Muscle layer of duodenum (tissue), 2 donors: ENCODE measurements around the gene SUPT20H.

Experiments
- H3K27ac ChIP-seq: one replicate; pipeline ENCODE4 v1.7.0; 2013; ENCODE audit warnings: mild to moderate bottlenecking, low read length
- H3K27me3 ChIP-seq: one replicate; pipeline ENCODE4 v1.7.0; 2013; ENCODE audit warnings: low read depth, mild to moderate bottlenecking, control low read depth, low read length
- H3K36me3 ChIP-seq, 2 donors: one replicate each; pipeline ENCODE4 v1.7.0; 2013; ENCODE audit warnings: low read length in 2 of 2, control low read depth in 1 of 2, mild to moderate bottlenecking in 1 of 2; ENCODE audit not compliant: insufficient read depth in 2 of 2, control insufficient read depth in 1 of 2
- H3K4me1 ChIP-seq, 2 donors: one replicate each; pipeline ENCODE4 v1.7.0; 2013; ENCODE audit warnings: low read length in 2 of 2, mild to moderate bottlenecking in 2 of 2, control low read depth in 1 of 2, moderate library complexity in 1 of 2; ENCODE audit not compliant: insufficient read depth in 2 of 2, control insufficient read depth in 1 of 2
- H3K4me3 ChIP-seq, 2 donors: one replicate each; pipeline ENCODE4 v1.7.0; 2013; ENCODE audit warnings: low read length in 2 of 2, low read depth in 1 of 2, mild to moderate bottlenecking in 1 of 2
- H3K9me3 ChIP-seq, 2 donors: one replicate each; pipeline ENCODE4 v1.7.0; 2013; ENCODE audit warnings: low read length in 2 of 2, control low read depth in 1 of 2, mild to moderate bottlenecking in 1 of 2; ENCODE audit not compliant: control insufficient read depth in 1 of 2
- donor health status: healthy.

Gene SUPT20H

GRCh38 chr13:36966404-36966803 is 93.1 kb downstream of the SUPT20H start:
- peaks cover 17 to 33% of the 10 kb centered on the region in 2 donors for H3K36me3 ChIP-seq
- H3K9me3 ChIP-seq, result no peaks in the 10 kb centered on the region
- H3K27ac ChIP-seq, result no peak overlapping the region
- no peaks in the 10 kb centered on the region for H3K4me1 ChIP-seq
- no peak overlapping the region for H3K4me3 ChIP-seq
- H3K27me3 ChIP-seq, result no peaks in the 10 kb centered on the region

DNA sequence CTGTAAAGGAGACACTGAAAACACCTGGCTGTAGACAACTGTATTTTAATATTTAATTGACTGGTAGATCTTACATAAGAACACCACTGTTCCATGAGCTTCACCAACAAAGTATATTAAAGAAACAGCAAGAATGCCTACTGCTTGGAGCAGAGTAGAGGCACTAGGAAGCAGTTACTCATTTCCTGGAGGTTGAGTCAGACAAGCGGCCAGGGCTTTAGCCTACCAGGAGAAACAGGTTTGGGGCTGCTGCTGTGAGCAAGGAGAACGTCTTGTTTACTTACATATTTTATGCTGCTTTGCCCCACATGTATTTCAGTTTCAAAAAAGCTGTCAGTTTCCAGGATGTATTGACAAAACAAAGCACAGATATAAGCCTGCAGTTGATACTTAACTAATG is 93.7 kb downstream of the SUPT20H start:
- H3K27me3 ChIP-seq, result no peaks in the 10 kb centered on the region
- H3K36me3 ChIP-seq, result peaks cover 17 to 31% of the 10 kb centered on the region in 2 donors
- H3K27ac ChIP-seq, result no peak overlapping the region
- H3K9me3 ChIP-seq, result no peaks in the 10 kb centered on the region
- H3K4me3 ChIP-seq, result no peak overlapping the region
- no peaks in the 10 kb centered on the region for H3K4me1 ChIP-seq

DNA sequence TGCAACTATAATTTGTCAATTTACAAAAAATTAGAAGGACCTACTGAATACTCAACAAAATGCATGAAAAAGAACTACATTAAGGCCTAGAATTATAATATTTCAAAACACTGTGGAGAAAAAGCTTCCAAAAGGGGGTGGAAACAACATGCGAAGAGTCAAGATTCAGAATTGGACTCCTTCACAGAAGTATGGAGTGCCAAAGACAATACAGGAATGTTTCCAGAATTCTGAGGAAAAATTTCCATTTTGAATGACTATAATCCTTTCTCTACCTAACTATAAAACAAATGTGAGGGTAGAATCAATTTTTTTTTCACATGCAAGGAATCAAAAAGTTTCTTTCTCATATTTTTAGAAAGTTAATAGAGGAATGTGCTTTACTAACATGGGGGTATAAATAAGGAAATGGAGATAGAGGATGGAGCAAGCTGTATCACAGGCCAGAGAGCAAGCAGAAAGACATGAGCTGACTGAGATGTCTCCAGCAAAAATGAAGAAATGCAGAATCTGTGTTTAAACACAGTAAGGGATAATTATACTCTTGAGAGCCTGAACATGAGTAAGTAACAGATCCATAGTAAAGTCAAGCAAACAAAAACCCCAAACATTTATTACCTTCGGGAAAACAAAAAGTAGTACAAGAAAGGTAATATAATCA is 99.9 kb downstream of the SUPT20H start:
- Histone ChIP-seq H3K4me1 (no peaks in the 10 kb centered on the region), H3K9me3 (no peaks in the 10 kb centered on the region), H3K36me3 (peaks cover 12 to 20% of the 10 kb centered on the region in 2 donors), H3K27me3 (no peaks in the 10 kb centered on the region), H3K4me3 (no peak overlapping the region), H3K27ac (no peak overlapping the region)
